ENCODE results near the gene RCBTB2. TPM values are rescaled to one million over a fixed set of nuclear protein-coding genes. Genes with fewer than 3 reads are reported as not detected.

RCBTB2 gene
- polyA plus RNA-seq, 3 donors: 55.5 to 100 (median 64.4) TPM

DNA sequence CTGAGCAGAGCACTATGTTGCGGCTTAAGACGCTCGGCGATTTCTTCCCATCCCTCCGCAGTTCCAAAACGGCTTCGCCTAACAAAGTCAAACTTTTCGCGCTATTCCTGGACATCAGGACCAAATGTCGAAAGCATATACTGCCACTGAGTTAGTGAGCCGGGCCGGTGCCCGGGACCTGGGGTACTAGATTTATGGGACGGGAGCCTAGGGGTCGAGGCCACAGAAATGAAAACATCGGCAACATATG, 699 bp downstream of the RCBTB2 start:
- no peaks in the 10 kb centered on the region for H4K20me1 ChIP-seq (ENCODE audit: insufficient read depth, low read length)
- H3K79me2 ChIP-seq (ENCODE audit: insufficient read depth, low read length): peaks cover 59% of the 10 kb centered on the region
- 11% methylated on average over 15 of the region's 16 CpGs for WGBS (ENCODE audit: insufficient coverage)
- peaks cover 0 to 3% of the 10 kb centered on the region in 2 donors for H3K9me3 ChIP-seq (replicated peaks in 1 of 2; ENCODE audit: control insufficient read depth in 1 of 2, insufficient read depth in 1 of 2, low read length in 2 of 2)
- H2AFZ ChIP-seq (ENCODE audit: insufficient read depth, low read depth, low read length, poor library complexity, severe bottlenecking): peak overlapping the region; percentile 84
- Mint-ChIP-seq H3K27ac (peak overlapping the region; percentile 95 to 99 (median 97)), H3K36me3 (peaks cover 22 to 23% of the 10 kb centered on the region in 2 donors), H3K4me3 (peak overlapping the region; percentile 91 to 94), H3K4me1 (peaks cover 76% of the 10 kb centered on the region), H3K9me3 (peaks cover 3 to 9% (median 6%) of the 10 kb centered on the region in 7 donors), H3K27me3 (ENCODE audit: low read depth in 3 of 3) (no peaks in the 10 kb centered on the region)
- peak overlapping the region; percentile 77 to 88 (median 83) for H3K4me3 ChIP-seq (replicated peaks in 1 of 3; ENCODE audit: low read depth in 2 of 3, low read length in 3 of 3)
- peak overlapping the region; percentile 97 for H3K27ac ChIP-seq (ENCODE audit: low read depth in 1 of 2, low read length in 2 of 2)
- DNase-seq: peak in 1 of 3 donors; percentile 31
- peak overlapping the region; percentile 93 for H3K9ac ChIP-seq (ENCODE audit: insufficient read depth, low read length, poor library complexity, severe bottlenecking)
- peaks cover 67 to 89% of the 10 kb centered on the region in 2 donors for H3K4me1 ChIP-seq (ENCODE audit: control insufficient read depth in 1 of 2, insufficient read depth in 2 of 2, low read length in 2 of 2)
- TF ChIP-seq, protein P1, sequence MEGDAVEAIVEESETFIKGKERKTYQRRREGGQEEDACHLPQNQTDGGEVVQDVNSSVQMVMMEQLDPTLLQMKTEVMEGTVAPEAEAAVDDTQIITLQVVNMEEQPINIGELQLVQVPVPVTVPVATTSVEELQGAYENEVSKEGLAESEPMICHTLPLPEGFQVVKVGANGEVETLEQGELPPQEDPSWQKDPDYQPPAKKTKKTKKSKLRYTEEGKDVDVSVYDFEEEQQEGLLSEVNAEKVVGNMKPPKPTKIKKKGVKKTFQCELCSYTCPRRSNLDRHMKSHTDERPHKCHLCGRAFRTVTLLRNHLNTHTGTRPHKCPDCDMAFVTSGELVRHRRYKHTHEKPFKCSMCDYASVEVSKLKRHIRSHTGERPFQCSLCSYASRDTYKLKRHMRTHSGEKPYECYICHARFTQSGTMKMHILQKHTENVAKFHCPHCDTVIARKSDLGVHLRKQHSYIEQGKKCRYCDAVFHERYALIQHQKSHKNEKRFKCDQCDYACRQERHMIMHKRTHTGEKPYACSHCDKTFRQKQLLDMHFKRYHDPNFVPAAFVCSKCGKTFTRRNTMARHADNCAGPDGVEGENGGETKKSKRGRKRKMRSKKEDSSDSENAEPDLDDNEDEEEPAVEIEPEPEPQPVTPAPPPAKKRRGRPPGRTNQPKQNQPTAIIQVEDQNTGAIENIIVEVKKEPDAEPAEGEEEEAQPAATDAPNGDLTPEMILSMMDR (IDR thresholded peaks at IDR 0.05): no peak
- intact Hi-C loops (cut with micrococcal nuclease): loop anchor here (5.0 to 10.0 kb wide), 2 partner anchors 45 to 207 kb away; no protein-coding TSS in a partner anchor
- H3K36me3 ChIP-seq (replicated peaks in 1 of 2; ENCODE audit: control insufficient read depth in 1 of 2, insufficient read depth in 2 of 2, low read length in 2 of 2): no peaks in the 10 kb centered on the region
- H3K27me3 ChIP-seq (ENCODE audit: control insufficient read depth in 2 of 2, insufficient read depth in 2 of 2, low read length in 2 of 2): no peaks in the 10 kb centered on the region
- peak overlapping the region; percentile 81 for H3K4me2 ChIP-seq (replicated peaks; ENCODE audit: extremely low read depth, low read length, poor library complexity, severe bottlenecking)

DNA sequence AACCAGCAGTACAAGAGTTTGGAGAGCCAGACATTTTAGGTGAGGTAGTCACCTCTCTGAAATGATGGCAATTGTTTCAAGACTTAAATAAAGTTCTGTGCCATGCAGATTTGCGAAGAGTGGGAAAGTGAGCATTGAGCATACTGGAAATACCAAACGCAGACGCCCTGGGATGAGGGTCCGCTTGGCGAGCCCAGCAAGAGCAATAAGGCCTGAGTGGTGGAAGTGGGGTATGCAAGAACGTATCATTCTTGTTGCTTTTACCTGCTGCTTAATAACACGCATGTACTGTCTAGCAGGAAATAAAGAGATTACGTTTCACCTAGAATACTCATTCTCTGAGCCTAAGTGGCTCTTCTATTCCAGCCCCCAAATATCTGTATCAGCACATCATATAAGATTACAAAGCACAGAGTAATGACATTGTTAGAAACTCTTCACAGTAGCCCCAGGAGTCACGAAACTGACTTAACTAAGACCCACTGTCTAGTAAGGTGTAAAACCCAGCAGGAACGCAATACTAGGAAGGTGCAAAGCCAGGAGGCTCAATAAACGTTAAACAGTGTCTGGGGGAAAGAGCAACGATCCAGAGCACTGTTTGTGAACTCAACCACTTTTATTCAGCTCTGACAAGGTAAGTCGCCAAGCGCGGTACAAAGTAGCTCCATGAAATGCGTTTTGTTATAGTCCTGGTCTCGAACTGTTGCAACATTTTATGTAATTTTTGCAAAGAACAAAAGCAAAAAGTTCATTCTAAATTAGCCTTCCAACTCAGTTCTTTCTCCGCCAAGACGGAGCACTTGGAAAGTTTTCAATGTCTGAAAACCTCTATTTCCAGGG, 1.2 kb downstream of the RCBTB2 start:
- peaks cover 70% of the 10 kb centered on the region for H3K4me1 Mint-ChIP-seq
- WGBS (ENCODE audit: insufficient coverage): 60% methylated on average over 13 of the region's 19 CpGs
- peaks cover 64 to 83% of the 10 kb centered on the region in 2 donors for H3K4me1 ChIP-seq (ENCODE audit: control insufficient read depth in 1 of 2, insufficient read depth in 2 of 2, low read length in 2 of 2)

More for the DNA sequence above, 1.2 kb downstream of the RCBTB2 start:
- Histone ChIP-seq H3K27me3 (ENCODE audit: control insufficient read depth in 2 of 2, insufficient read depth in 2 of 2, low read length in 2 of 2) (no peaks in the 10 kb centered on the region), H3K4me2 (replicated peaks; ENCODE audit: extremely low read depth, low read length, poor library complexity, severe bottlenecking) (peak overlapping the region; percentile 81), H2AFZ (ENCODE audit: insufficient read depth, low read depth, low read length, poor library complexity, severe bottlenecking) (peak overlapping the region; percentile 84), H3K9me3 (replicated peaks in 1 of 2; ENCODE audit: control insufficient read depth in 1 of 2, insufficient read depth in 1 of 2, low read length in 2 of 2) (peaks cover 0 to 2% of the 10 kb centered on the region in 2 donors), H3K36me3 (replicated peaks in 1 of 2; ENCODE audit: control insufficient read depth in 1 of 2, insufficient read depth in 2 of 2, low read length in 2 of 2) (no peaks in the 10 kb centered on the region), H3K4me3 (replicated peaks in 1 of 3; ENCODE audit: low read depth in 2 of 3, low read length in 3 of 3) (peak overlapping the region; percentile 77 to 88 (median 83)), H3K9ac (ENCODE audit: insufficient read depth, low read length, poor library complexity, severe bottlenecking) (peak overlapping the region; percentile 93), H4K20me1 (ENCODE audit: insufficient read depth, low read length) (no peaks in the 10 kb centered on the region), H3K79me2 (ENCODE audit: insufficient read depth, low read length) (peaks cover 63% of the 10 kb centered on the region), H3K27ac (ENCODE audit: low read depth in 1 of 2, low read length in 2 of 2) (peak overlapping the region; percentile 97)
- no peak for DNase-seq
- intact Hi-C loops (cut with micrococcal nuclease): loop anchor here (5.0 to 10.0 kb wide), 2 partner anchors 46 to 207 kb away; no protein-coding TSS in a partner anchor
- peaks cover 20 to 23% of the 10 kb centered on the region in 2 donors for H3K36me3 Mint-ChIP-seq
- peaks cover 0 to 7% (median 3%) of the 10 kb centered on the region in 7 donors for H3K9me3 Mint-ChIP-seq
- peak overlapping the region; percentile 95 to 99 (median 97) for H3K27ac Mint-ChIP-seq
- peak overlapping the region; percentile 91 to 94 for H3K4me3 Mint-ChIP-seq
- no peaks in the 10 kb centered on the region for H3K27me3 Mint-ChIP-seq (ENCODE audit: low read depth in 3 of 3)
- TF ChIP-seq, protein P1 (IDR thresholded peaks at IDR 0.05): no peak
